ENCODE measurements around the gene GALNT2.

The GALNT2 gene

GRCh38 chr1:230264342-230264741, 197.3 kb downstream of the GALNT2 start:
- H3K36me3 ChIP-seq = peaks cover 20% of the 10 kb centered on the region
- DNase-seq = no peak
- H3K4me3 ChIP-seq (ENCODE audit: low read depth, low read length) = peak overlapping the region; percentile 18; the same call in 1 of the 2 replicates
- H3K27ac ChIP-seq = peak overlapping the region; percentile 77
- no peak for TF ChIP-seq CTCF (IDR thresholded peaks at IDR 0.05; ENCODE audit: low read depth, low read length)
- H3K27me3 ChIP-seq (ENCODE audit: insufficient read depth, low read depth, severe bottlenecking) = no peaks in the 10 kb centered on the region
- H3K9me3 ChIP-seq (ENCODE audit: severe bottlenecking) = peaks cover 1% of the 10 kb centered on the region

DNA sequence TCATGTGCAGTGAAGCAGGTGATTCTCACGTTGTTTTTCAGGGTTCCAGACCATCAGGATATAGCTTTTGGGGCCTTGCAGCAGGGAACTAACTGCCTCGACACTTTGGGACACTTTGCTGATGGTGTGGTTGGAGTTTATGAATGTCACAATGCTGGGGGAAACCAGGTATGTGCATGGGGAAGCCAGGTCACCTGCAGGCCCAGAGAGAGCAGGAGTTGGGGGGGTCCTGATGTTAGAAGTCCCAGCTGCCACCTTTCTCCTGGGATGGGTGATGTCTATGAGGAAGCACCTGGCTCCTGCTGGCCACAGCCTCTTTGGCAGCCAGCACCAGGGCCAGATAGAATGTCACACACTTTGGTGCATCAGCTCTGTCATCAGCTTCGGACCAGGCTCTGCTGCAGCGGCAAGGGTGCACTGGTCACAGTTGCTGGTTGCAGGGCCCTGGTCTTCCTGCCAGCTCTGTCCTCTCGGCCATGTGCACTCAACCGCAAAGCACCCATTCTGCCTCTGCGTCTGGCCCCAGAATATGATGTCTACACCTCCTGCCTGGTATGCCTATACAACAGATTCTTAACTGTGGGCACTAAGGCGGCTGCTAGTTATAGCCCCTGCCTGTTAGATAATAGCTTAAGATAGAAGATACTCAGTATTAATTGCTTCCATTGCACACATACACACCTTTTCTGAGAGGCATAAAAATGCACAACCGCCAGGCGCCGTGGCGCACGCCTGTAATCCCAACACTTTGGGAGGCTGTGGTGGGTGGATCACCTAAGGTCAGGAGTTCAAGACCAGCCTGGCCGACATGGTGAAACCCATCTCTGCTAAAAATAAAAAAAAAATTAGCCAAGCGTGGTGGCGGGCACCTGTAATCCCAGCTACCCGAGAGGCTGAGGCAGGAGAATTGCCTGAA, 198.4 kb downstream of the GALNT2 start:
- H3K27ac ChIP-seq = no peak overlapping the region
- H3K27me3 ChIP-seq (ENCODE audit: insufficient read depth, low read depth, severe bottlenecking) = no peaks in the 10 kb centered on the region
- no peak overlapping the region for H3K4me3 ChIP-seq (ENCODE audit: low read depth, low read length)
- DNase-seq = no peak
- H3K36me3 ChIP-seq = peaks cover 16% of the 10 kb centered on the region
- no peak for TF ChIP-seq CTCF (IDR thresholded peaks at IDR 0.05; ENCODE audit: low read depth, low read length)
- no peaks in the 10 kb centered on the region for H3K9me3 ChIP-seq (ENCODE audit: severe bottlenecking)

DNA sequence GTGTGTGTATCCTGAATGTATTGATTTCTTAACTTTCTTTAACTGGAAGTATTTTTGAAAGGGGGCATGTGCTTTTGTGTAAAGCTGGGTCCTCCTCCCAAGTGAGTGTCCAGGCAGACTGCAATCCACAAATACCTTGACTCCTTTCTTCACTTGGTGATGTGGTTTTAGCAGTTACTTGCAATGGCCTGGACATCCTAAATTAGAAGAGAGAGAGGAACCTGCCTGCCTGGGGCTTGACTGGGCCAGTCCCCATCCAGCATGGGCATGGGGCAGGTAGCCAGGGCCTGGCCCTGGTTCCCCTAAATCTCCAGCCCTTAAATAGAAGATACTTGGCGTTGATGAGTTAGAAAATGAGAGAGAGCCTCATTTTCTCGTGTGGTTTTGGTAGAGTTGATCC, 199.4 kb downstream of the GALNT2 start:
- Histone ChIP-seq H3K27me3 (ENCODE audit: insufficient read depth, low read depth, severe bottlenecking) (no peaks in the 10 kb centered on the region), H3K36me3 (peaks cover 16% of the 10 kb centered on the region), H3K9me3 (ENCODE audit: severe bottlenecking) (no peaks in the 10 kb centered on the region), H3K4me3 (ENCODE audit: low read depth, low read length) (no peak overlapping the region), H3K27ac (no peak overlapping the region)
- no peak for TF ChIP-seq CTCF (IDR thresholded peaks at IDR 0.05; ENCODE audit: low read depth, low read length)
- DNase-seq = no peak

GRCh38 chr1:230267338-230268065, 200.5 kb downstream of the GALNT2 start:
- peaks cover 16% of the 10 kb centered on the region for H3K36me3 ChIP-seq
- peak overlapping the region; percentile 35 for H3K27ac ChIP-seq
- H3K4me3 ChIP-seq (ENCODE audit: low read depth, low read length) = no peak overlapping the region
- no peak for TF ChIP-seq CTCF (IDR thresholded peaks at IDR 0.05; ENCODE audit: low read depth, low read length)
- no peaks in the 10 kb centered on the region for H3K9me3 ChIP-seq (ENCODE audit: severe bottlenecking)
- no peaks in the 10 kb centered on the region for H3K27me3 ChIP-seq (ENCODE audit: insufficient read depth, low read depth, severe bottlenecking)
- DNase-seq = no peak

- DNase-seq = peak; percentile 69
- Histone ChIP-seq H3K4me3 (ENCODE audit: low read depth, low read length) (no peak overlapping the region), H3K27ac (peak overlapping the region; percentile 35), H3K9me3 (ENCODE audit: severe bottlenecking) (no peaks in the 10 kb centered on the region), H3K36me3 (peaks cover 16% of the 10 kb centered on the region), H3K27me3 (ENCODE audit: insufficient read depth, low read depth, severe bottlenecking) (no peaks in the 10 kb centered on the region)
- TF ChIP-seq CTCF (IDR thresholded peaks at IDR 0.05; ENCODE audit: low read depth, low read length) = peak; percentile 76
Measured at GRCh38 chr1:230268371-230269170, 201.5 kb downstream of the GALNT2 start.
